Gastrocnemius medialis (tissue), 4 donors: ENCODE data around the gene FASTKD3.

Experiments used
- POLR2A ChIP-seq, 2 donors: fragments of 450-650 bp; IDR thresholded peaks; one replicate each; pipeline ENCODE4 v1.6.1; 2017; ENCODE audit warnings: antibody characterized with exemption in 2 of 2, mild to moderate bottlenecking in 2 of 2, moderate library complexity in 2 of 2
- TF ChIP-seq, protein P1 (sequence below), 5 experiments: fragments of 450-650 bp in 3 of 5; fragments of 200-600 bp in 2 of 5; sonication (generic) in 2 of 5; IDR thresholded peaks in 4 of 5; conservative IDR thresholded peaks in 1 of 5; 1 replicate in 4 of 5; 2 replicates in 1 of 5; pipeline ENCODE4 v1.5.1; 2016 to 2019; ENCODE audit warnings: antibody characterized with exemption in 5 of 5, mild to moderate bottlenecking in 3 of 5, moderate library complexity in 3 of 5

DNA sequence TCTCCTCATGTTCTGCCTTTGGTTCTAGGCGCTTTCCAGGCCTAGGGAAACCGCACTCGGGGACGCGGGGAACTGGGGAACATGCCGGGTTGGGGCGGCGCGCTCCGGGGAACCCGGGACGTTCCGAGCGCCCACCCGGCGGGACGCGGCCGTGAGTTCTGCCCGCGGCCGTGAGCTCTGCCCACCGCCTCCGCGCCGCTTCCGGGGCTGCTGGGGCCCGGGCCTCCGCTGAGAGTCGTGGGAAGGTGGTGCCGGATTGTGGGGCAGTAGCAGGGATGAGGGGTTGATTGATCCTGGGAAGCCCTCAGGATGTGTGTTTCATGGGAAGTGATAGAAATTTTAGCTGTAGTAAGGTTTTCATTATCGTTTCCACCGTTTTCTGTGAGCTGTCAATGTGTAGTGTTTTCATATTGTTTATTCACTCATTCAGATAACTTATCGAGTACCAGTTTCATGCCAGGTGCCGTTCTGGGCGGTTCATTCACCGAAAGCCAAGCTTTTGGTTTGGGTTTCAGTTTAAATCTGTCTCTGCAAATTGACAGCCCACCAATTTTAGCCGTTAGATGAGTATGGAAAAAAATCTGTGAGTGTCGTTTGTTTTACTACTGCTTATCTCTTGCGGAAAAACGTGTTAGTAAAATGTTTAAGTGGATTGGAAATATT is 774 bp upstream of the FASTKD3 start:
- TF ChIP-seq, protein P1, sequence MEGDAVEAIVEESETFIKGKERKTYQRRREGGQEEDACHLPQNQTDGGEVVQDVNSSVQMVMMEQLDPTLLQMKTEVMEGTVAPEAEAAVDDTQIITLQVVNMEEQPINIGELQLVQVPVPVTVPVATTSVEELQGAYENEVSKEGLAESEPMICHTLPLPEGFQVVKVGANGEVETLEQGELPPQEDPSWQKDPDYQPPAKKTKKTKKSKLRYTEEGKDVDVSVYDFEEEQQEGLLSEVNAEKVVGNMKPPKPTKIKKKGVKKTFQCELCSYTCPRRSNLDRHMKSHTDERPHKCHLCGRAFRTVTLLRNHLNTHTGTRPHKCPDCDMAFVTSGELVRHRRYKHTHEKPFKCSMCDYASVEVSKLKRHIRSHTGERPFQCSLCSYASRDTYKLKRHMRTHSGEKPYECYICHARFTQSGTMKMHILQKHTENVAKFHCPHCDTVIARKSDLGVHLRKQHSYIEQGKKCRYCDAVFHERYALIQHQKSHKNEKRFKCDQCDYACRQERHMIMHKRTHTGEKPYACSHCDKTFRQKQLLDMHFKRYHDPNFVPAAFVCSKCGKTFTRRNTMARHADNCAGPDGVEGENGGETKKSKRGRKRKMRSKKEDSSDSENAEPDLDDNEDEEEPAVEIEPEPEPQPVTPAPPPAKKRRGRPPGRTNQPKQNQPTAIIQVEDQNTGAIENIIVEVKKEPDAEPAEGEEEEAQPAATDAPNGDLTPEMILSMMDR (IDR thresholded peaks at IDR 0.05 in 4 of 5, conservative IDR thresholded peaks at IDR 0.05 in 1 of 5) = no peak
- TF ChIP-seq POLR2A (IDR thresholded peaks at IDR 0.05) = no peak
